K562 (cell line): ENCODE results near the gene TTC27. TPM values are rescaled to one million over a fixed set of nuclear protein-coding genes. Genes with fewer than 3 reads are reported as not detected.

Experiments used
- ATAC-seq: fragments of 200-7000 bp; cut with Tn5 transposase; 3 replicates; pipeline ENCODE4 v1.9.1; 2020; ENCODE audit warnings: moderate library complexity
- BruUV-seq: library from RNA; stranded (reverse); fragments of 400-500 nt; replicated peaks from 2 replicates; lab custom pipeline; 2021; lab: Mats Ljungman, UMichigan
- CTCF ChIA-PET: fragments of 300-600 bp; formaldehyde crosslinking; extraction: SDS; loops from one replicate; lab custom pipeline; 2021; ENCODE audit warnings: low intra/inter-chr PET ratio; lab: Yijun Ruan, JAX
- POLR2A ChIA-PET: fragments of 300-600, 350-650 bp; sonication (Branson Sonifier 250); formaldehyde crosslinking; extraction: SDS; loops from one replicate; lab custom pipeline; 2021; ENCODE audit warnings: antibody characterized with exemption, inconsistent platforms; lab: Yijun Ruan, JAX
- DNase-seq, 4 experiments: peaks; one replicate each; pipeline versions ENCODE4 v3.0.0 to v3.0.0-alpha.2; 2011 to 2018; ENCODE audit warnings: low spot score in 3 of 4, mixed read lengths in 3 of 4; ENCODE audit errors: extremely low read depth in 1 of 4
- FAIRE-seq: peaks from 2 replicates; lab custom pipeline; 2011; peaks lifted over from hg19 to GRCh38; lab: Jason Lieb, UNC
- H2AFZ ChIP-seq: 2 replicates; pipeline ENCODE4 v1.6.0; 2011; ENCODE audit warnings: low read depth, low read length, control low read depth, inconsistent platforms
- H3K27ac ChIP-seq: fragments of 200-600 bp; 3 replicates; pipeline ENCODE4 v1.8.0; 2011; ENCODE audit warnings: low read depth, mild to moderate bottlenecking, control low read depth, inconsistent platforms, low read length, moderate library complexity, mixed read lengths; ENCODE audit errors: extremely low read depth
- H3K27me3 ChIP-seq, 2 experiments: fragments of 300-600 bp in 1 of 2; 2 replicates in 1 of 2; 3 replicates in 1 of 2; pipeline versions ENCODE4 v1.6.0 to v1.8.0; 2011; ENCODE audit warnings: inconsistent platforms in 2 of 2, low read length in 2 of 2, mild to moderate bottlenecking in 1 of 2, mixed read lengths in 1 of 2, moderate library complexity in 1 of 2; ENCODE audit not compliant: control insufficient read depth in 2 of 2, insufficient read depth in 2 of 2
- H3K36me3 ChIP-seq: fragments of 300-600 bp; 3 replicates; pipeline ENCODE4 v1.8.0; 2011; ENCODE audit warnings: mild to moderate bottlenecking, low read length, inconsistent platforms; ENCODE audit not compliant: control insufficient read depth, insufficient read depth
- H3K4me1 ChIP-seq, 2 experiments: fragments of 200-600 bp in 1 of 2; replicated peaks in 1 of 2; 2 replicates in 1 of 2; 3 replicates in 1 of 2; pipeline versions ENCODE4 v1.5.1 to v1.8.0; 2011; ENCODE audit warnings: inconsistent platforms in 2 of 2, low read length in 2 of 2, mild to moderate bottlenecking in 1 of 2, mixed read lengths in 1 of 2, moderate library complexity in 1 of 2; ENCODE audit not compliant: control insufficient read depth in 2 of 2, insufficient read depth in 2 of 2
- H3K4me2 ChIP-seq: 2 replicates; pipeline ENCODE4 v1.6.1; 2011; ENCODE audit warnings: low read length, control low read depth, inconsistent platforms, mixed read lengths; ENCODE audit not compliant: insufficient read depth
- H3K4me3 ChIP-seq: fragments of 200-600 bp; sonication (generic), shearing (Covaris generic); 2 replicates; pipeline ENCODE4 v1.5.1; 2016; ENCODE audit warnings: control low read depth, inconsistent platforms
- H3K79me2 ChIP-seq: fragments of 200-600 bp; 3 replicates; pipeline ENCODE4 v1.8.0; 2011; ENCODE audit warnings: low read length, inconsistent platforms; ENCODE audit not compliant: control insufficient read depth, insufficient read depth
- H3K9ac ChIP-seq, 2 experiments: 2 replicates each; pipeline versions ENCODE4 v1.6.0 to v1.6.1; 2011; ENCODE audit warnings: low read depth in 2 of 2, low read length in 2 of 2, control low read depth in 1 of 2, inconsistent platforms in 1 of 2, mild to moderate bottlenecking in 1 of 2, mixed read lengths in 1 of 2; ENCODE audit not compliant: insufficient read depth in 1 of 2
- H3K9me1 ChIP-seq: one replicate; pipeline ENCODE4 v1.6.0; 2011; ENCODE audit warnings: inconsistent platforms, mild to moderate bottlenecking, low read length, moderate library complexity; ENCODE audit not compliant: control insufficient read depth, insufficient read depth
- H3K9me3 ChIP-seq: replicated peaks from 2 replicates; pipeline ENCODE4 v1.5.1; 2011; ENCODE audit warnings: low read depth, low read length, inconsistent platforms; ENCODE audit not compliant: control insufficient read depth, insufficient read depth
- H4K20me1 ChIP-seq: replicated peaks from 2 replicates; pipeline ENCODE4 v1.6.1; 2011; ENCODE audit warnings: low read length, inconsistent platforms, mixed read lengths; ENCODE audit not compliant: control insufficient read depth, insufficient read depth
- CHCHD3 ChIP-seq: fragments of 250-450 bp; sonication (Bioruptor Pico); IDR thresholded peaks from 2 replicates; pipeline ENCODE4 v2.1.2; 2022; ENCODE audit warnings: mild to moderate bottlenecking
- FOSL1 ChIP-seq: fragments of 200-800 bp; sonication (Bioruptor generic); conservative IDR thresholded peaks from 2 replicates; pipeline ENCODE4 v1.6.1; 2016; ENCODE audit warnings: missing genetic modification characterization, missing compliant biosample characterization
- KLF10 ChIP-seq: fragments of 250-450 bp; sonication (Bioruptor Pico); IDR thresholded peaks from 2 replicates; pipeline ENCODE4 v1.6.1; 2021; ENCODE audit warnings: matching md5 sums
- MEIS2 ChIP-seq: fragments of 450-650 bp; IDR thresholded peaks from 2 replicates; pipeline ENCODE4 v1.6.1; 2014; ENCODE audit warnings: mild to moderate bottlenecking; ENCODE audit not compliant: partially characterized antibody
- SRSF9 ChIP-seq: fragments of 200-400 bp; formaldehyde crosslinking; IDR thresholded peaks from 2 replicates; pipeline ENCODE4 v1.6.1; 2017; ENCODE audit warnings: low read depth, low read length, borderline replicate concordance
- ZNF316 ChIP-seq: fragments of 450-650 bp; IDR thresholded peaks from 2 replicates; pipeline ENCODE4 v1.6.1; 2016
- ZNF551 ChIP-seq: fragments of 250-450 bp; sonication (Bioruptor Pico); IDR thresholded peaks from 2 replicates; pipeline ENCODE4 v1.5.0; 2021; ENCODE audit warnings: mild to moderate bottlenecking, moderate library complexity
- ZNF589 ChIP-seq: fragments of 200-800 bp; sonication (Bioruptor generic); IDR thresholded peaks from 2 replicates; pipeline ENCODE4 v1.6.1; 2016; ENCODE audit warnings: low read depth, missing genetic modification characterization, missing compliant biosample characterization
- WGBS: fragments of 100-300 bp; shearing (Covaris generic); methylation state at CpG from one replicate; pipeline ENCODE4 v1.1.6; 2016; ENCODE audit warnings: low coverage, mixed read lengths; ENCODE audit not compliant: insufficient coverage; ENCODE audit errors: missing lambda C conversion rate; 5-methylcytosine and 5-hydroxymethylcytosine counted together
- in situ Hi-C: fragments of 300-500 bp; cut with MboI; formaldehyde crosslinking; loops from 4 replicates; pipeline ENCODE4 v1.15.0; 2018; ENCODE audit warnings: inconsistent platforms, mixed read lengths
- intact Hi-C: fragments of 100-400 bp; cut with micrococcal nuclease; formaldehyde crosslinking; loops from 2 replicates; pipeline ENCODE4 v1.14.2; 2022
- polyA plus RNA-seq, 8 experiments: library from polyadenylated mRNA; depleted of rRNA in 4 of 8; stranded (reverse) in 5 of 8; unstranded in 3 of 8; fragments of >200 nt; fragmentation: Nextera tagmentation in 2 of 8; fragmentation: Illumina TruSeq in 1 of 8; extraction: Ambion mirVana in 2 of 8; extraction: Trizol in 1 of 8; gene quantifications; 2 replicates each; pipeline versions ENCODE4 v1.2.1 to v1.2.3, GENCODE V29; 2011 to 2014; ENCODE audit warnings: inconsistent platforms in 1 of 8, missing spikeins in 1 of 8
- total RNA-seq, 7 experiments: library from RNA; depleted of rRNA in 6 of 7; stranded (reverse); fragments of >200 nt in 6 of 7; fragmentation: Illumina TruSeq in 2 of 7; extraction: Trizol in 2 of 7; gene quantifications; 2 replicates each; pipeline versions ENCODE4 v1.2.1 to v1.2.3, GENCODE V29; 2011 to 2021; ENCODE audit warnings: low replicate concordance in 1 of 7
- TF ChIP-seq, protein P1 (sequence below): fragments of 450-650 bp; formaldehyde crosslinking; IDR thresholded peaks from 2 replicates; pipeline ENCODE4 v1.4.0; 2022; ENCODE audit warnings: mild to moderate bottlenecking, moderate library complexity
- TF ChIP-seq, protein P2 (sequence below): fragments of 250-450 bp; sonication (Bioruptor Pico); IDR thresholded peaks from 2 replicates; pipeline ENCODE4 v1.4.0; 2020

Gene TTC27
- total and polyA plus RNA-seq, 9 of the 15 experiments (the other 6 are each of a cell fraction or from before 2014, with no cell fraction given), result 44.3 to 93.4 (median 57.3) TPM

GRCh38 chr2:32864334-32865111 is 236.7 kb downstream of the TTC27 start:
- TF ChIP-seq ZNF589 (CRISPR knock-in tag) (peak; percentile 64; the same call in 1 of the 2 replicates), SRSF9 (no peak)
- Histone ChIP-seq H4K20me1 (no peaks in the 10 kb centered on the region), H3K9me1 (no peaks in the 10 kb centered on the region), H3K27me3 (peaks cover 0 to 15% of the 10 kb centered on the region in 2 experiments; a peak in 2 of 5 replicates), H3K4me2 (no peak overlapping the region), H2AFZ (no peak overlapping the region), H3K4me1 (peaks cover 0 to 7% of the 10 kb centered on the region in 2 experiments; a peak in 2 of 5 replicates), H3K9me3 (no peaks in the 10 kb centered on the region), H3K79me2 (no peaks in the 10 kb centered on the region), H3K4me3 (no peak overlapping the region), H3K27ac (no peak overlapping the region), H3K9ac (no peak overlapping the region), H3K36me3 (no peaks in the 10 kb centered on the region)
- in situ Hi-C loops, result no loop called here
- WGBS, result 14% methylated on average over 7 of the region's 7 CpGs
- ChIA-PET CTCF (no interaction called here), POLR2A (interaction anchor here (0.7 to 1.1 kb wide), 3 partner anchors 9 to 409 kb away, joined by 3 to 6 read pairs (median 4); no protein-coding TSS in a partner anchor)
- BruUV-seq, result no TSS peak
- ATAC-seq (no peak), DNase-seq (no peak), FAIRE-seq (no peak)
- intact Hi-C loops, result no loop called here

- H3K9ac ChIP-seq, result no peak overlapping the region
- CTCF ChIA-PET, result no interaction called here
- H3K4me3 ChIP-seq, result no peak overlapping the region
- POLR2A ChIA-PET, result no interaction called here
- H4K20me1 ChIP-seq, result no peaks in the 10 kb centered on the region
- in situ Hi-C loops, result no loop called here
- DNase-seq (no peak), FAIRE-seq (no peak), ATAC-seq (peak; percentile 70)
- intact Hi-C loops, result no loop called here
- no peak overlapping the region for H3K4me2 ChIP-seq
- H3K4me1 ChIP-seq, result peaks cover 0 to 7% of the 10 kb centered on the region in 2 experiments; a peak in 2 of 5 replicates
- no peaks in the 10 kb centered on the region for H3K9me1 ChIP-seq
- H3K27ac ChIP-seq, result no peak overlapping the region
- H3K36me3 ChIP-seq, result no peaks in the 10 kb centered on the region
- no peaks in the 10 kb centered on the region for H3K79me2 ChIP-seq
- 3% methylated on average over 3 of the region's 3 CpGs for WGBS
- no peak overlapping the region for H2AFZ ChIP-seq
- no TSS peak for BruUV-seq
- H3K9me3 ChIP-seq, result no peaks in the 10 kb centered on the region
- H3K27me3 ChIP-seq, result peaks cover 0 to 15% of the 10 kb centered on the region in 2 experiments; a peak in 2 of 5 replicates
- TF ChIP-seq KLF10 (no peak), CHCHD3 (CRISPR knock-in tag) (no peak), ZNF316 (no peak), FOSL1 (tag) (peak; percentile 95), MEIS2 (peak; percentile 15), ZNF551 (CRISPR knock-in tag) (no peak)
- TF ChIP-seq, protein P1, sequence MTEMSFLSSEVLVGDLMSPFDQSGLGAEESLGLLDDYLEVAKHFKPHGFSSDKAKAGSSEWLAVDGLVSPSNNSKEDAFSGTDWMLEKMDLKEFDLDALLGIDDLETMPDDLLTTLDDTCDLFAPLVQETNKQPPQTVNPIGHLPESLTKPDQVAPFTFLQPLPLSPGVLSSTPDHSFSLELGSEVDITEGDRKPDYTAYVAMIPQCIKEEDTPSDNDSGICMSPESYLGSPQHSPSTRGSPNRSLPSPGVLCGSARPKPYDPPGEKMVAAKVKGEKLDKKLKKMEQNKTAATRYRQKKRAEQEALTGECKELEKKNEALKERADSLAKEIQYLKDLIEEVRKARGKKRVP, result peak; percentile 85
- TF ChIP-seq, protein P2, sequence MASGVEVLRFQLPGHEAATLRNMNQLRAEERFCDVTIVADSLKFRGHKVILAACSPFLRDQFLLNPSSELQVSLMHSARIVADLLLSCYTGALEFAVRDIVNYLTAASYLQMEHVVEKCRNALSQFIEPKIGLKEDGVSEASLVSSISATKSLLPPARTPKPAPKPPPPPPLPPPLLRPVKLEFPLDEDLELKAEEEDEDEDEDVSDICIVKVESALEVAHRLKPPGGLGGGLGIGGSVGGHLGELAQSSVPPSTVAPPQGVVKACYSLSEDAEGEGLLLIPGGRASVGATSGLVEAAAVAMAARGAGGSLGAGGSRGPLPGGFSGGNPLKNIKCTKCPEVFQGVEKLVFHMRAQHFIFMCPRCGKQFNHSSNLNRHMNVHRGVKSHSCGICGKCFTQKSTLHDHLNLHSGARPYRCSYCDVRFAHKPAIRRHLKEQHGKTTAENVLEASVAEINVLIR (CRISPR knock-in tag), result no peak
These were observed 237.7 kb downstream of the TTC27 start for GRCh38 chr2:32865399-32866068.
